ENCODE results near the gene NFKBIE. TPM values are rescaled to one million over a fixed set of nuclear protein-coding genes. Genes with fewer than 3 reads are reported as not detected.

Gene NFKBIE
- total RNA-seq, 1 experiment from 2014 or later, result 24.9 TPM

DNA sequence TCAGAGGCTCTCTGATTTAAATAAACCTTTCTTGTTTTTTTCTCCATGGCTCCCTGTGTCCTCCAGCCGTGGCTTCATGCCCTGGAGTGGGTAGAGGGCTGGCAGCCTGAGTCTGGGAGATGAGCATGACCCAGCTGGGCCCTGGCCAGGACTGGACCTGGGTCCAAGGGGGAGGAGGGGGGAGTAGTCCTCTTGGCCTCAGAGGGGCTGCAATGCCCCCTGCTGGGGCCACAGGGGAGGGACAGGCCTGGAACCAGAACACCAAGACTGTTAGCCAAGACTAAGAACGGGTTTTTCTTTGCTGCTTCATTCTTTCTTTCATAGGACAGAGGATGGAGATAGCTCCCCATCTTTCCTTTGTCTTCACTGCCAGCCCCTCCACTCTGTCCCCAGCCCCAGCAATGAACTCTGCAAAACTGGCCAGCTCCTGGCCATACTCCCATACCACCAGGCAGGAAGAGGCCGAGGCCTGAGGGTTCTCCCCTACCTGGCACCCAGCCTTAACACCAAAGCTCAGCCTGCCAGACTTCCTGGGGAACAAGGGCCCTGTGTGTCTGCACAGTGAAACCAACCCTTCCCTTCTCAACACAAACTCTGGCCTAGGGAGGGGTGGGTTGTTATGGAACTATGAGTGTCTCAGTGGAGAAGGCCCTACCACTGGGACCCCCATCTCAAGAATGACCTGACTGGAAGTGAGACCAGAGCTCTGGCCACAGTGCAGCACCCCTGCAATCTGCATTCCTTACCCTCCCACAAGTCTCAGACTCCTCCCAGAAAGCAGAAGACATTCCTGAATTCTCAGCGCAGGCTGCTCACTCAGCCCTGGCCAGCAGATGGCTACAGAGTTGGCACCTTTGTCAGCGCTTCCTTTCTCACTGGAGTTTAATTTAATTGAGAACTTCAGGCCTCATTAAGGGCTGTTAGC, 31.0 kb downstream of the NFKBIE start:
- POLR2A ChIA-PET, result no interaction called here
- in situ Hi-C loops (cut with HindIII; ENCODE audit: low pct_unique_long_range_greater_than_20kb, low sequenced_read_pairs), result no loop called here
- H3K36me3 ChIP-seq (ENCODE audit: control insufficient read depth, insufficient read depth, low read length), result peaks cover 7% of the 10 kb centered on the region

DNA sequence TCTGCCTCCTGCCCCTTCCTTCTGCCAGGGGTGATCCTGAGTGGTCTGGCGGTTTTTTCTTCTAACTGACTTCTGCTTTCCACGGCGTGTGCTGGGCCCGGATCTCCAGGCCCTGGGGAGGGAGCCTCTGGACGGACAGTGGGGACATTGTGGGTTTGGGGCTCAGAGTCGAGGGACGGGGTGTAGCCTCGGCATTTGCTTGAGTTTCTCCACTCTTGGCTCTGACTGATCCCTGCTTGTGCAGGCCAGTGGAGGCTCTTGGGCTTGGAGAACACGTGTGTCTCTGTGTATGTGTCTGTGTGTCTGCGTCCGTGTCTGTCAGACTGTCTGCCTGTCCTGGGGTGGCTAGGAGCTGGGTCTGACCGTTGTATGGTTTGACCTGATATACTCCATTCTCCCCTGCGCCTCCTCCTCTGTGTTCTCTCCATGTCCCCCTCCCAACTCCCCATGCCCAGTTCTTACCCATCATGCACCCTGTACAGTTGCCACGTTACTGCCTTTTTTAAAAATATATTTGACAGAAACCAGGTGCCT, 31.7 kb downstream of the NFKBIE start:
- H3K9me3 ChIP-seq (ENCODE audit: control insufficient read depth, insufficient read depth, low read depth, low read length), result no peaks in the 10 kb centered on the region
- no peak overlapping the region for H3K4me3 ChIP-seq (ENCODE audit: low read depth in 2 of 2, low read length in 2 of 2)
- peaks cover 7% of the 10 kb centered on the region for H3K36me3 ChIP-seq (ENCODE audit: control insufficient read depth, insufficient read depth, low read length)
- DNase-seq (ENCODE audit: low read depth, low spot score) (no peak), ATAC-seq (no peak)
- TF ChIP-seq POLR2AphosphoS5 (IDR thresholded peaks at IDR 0.05; ENCODE audit: low read depth, low read length) (no peak), TCF7L2 (IDR thresholded peaks at IDR 0.05; ENCODE audit: low read depth, low read length) (no peak), SIN3A (IDR thresholded peaks at IDR 0.05; ENCODE audit: borderline replicate concordance, insufficient read depth, low read depth, low read length) (no peak)
- TF ChIP-seq, protein P1, sequence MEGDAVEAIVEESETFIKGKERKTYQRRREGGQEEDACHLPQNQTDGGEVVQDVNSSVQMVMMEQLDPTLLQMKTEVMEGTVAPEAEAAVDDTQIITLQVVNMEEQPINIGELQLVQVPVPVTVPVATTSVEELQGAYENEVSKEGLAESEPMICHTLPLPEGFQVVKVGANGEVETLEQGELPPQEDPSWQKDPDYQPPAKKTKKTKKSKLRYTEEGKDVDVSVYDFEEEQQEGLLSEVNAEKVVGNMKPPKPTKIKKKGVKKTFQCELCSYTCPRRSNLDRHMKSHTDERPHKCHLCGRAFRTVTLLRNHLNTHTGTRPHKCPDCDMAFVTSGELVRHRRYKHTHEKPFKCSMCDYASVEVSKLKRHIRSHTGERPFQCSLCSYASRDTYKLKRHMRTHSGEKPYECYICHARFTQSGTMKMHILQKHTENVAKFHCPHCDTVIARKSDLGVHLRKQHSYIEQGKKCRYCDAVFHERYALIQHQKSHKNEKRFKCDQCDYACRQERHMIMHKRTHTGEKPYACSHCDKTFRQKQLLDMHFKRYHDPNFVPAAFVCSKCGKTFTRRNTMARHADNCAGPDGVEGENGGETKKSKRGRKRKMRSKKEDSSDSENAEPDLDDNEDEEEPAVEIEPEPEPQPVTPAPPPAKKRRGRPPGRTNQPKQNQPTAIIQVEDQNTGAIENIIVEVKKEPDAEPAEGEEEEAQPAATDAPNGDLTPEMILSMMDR (IDR thresholded peaks at IDR 0.05), result no peak
- H3K4me1 ChIP-seq (ENCODE audit: control insufficient read depth, insufficient read depth, low read length), result peaks cover 61% of the 10 kb centered on the region
- BruUV-seq (replicated peaks), result TSS peak; percentile 43
- intact Hi-C loops (cut with micrococcal nuclease; ENCODE audit: unreplicated experiment), result loop anchor here (1.0 to 5.0 kb wide), 2 partner anchors 9 to 131 kb away; no protein-coding TSS in a partner anchor
- POLR2A ChIA-PET, result no interaction called here
- in situ Hi-C loops (cut with HindIII; ENCODE audit: low pct_unique_long_range_greater_than_20kb, low sequenced_read_pairs), result no loop called here
- peak overlapping the region; percentile 92 for H3K27ac ChIP-seq (ENCODE audit: low read length)
- H3K27me3 ChIP-seq (ENCODE audit: control insufficient read depth, insufficient read depth, low read length), result no peaks in the 10 kb centered on the region
- CTCF ChIA-PET, result interaction anchor here (0.6 to 1.7 kb wide), 6 partner anchors 9 to 658 kb away, joined by 3 to 11 read pairs (median 4); partner anchors contain the start of genes POLH and XPO5

More for the DNA sequence above, 31.0 kb downstream of the NFKBIE start:
- ATAC-seq (peak; percentile 52), DNase-seq (ENCODE audit: low read depth, low spot score) (no peak)
- CTCF ChIA-PET, result interaction anchor here (0.6 to 1.7 kb wide), 8 partner anchors 10 to 658 kb away, joined by 3 to 11 read pairs (median 4); partner anchors contain the start of genes POLH and XPO5
- intact Hi-C loops (cut with micrococcal nuclease; ENCODE audit: unreplicated experiment), result loop anchor here (1.0 to 5.0 kb wide), 3 partner anchors 10 to 132 kb away; no protein-coding TSS in a partner anchor
- no peak overlapping the region for H3K4me3 ChIP-seq (ENCODE audit: low read depth in 2 of 2, low read length in 2 of 2)
- BruUV-seq (replicated peaks), result no TSS peak
- no peaks in the 10 kb centered on the region for H3K27me3 ChIP-seq (ENCODE audit: control insufficient read depth, insufficient read depth, low read length)
- TF ChIP-seq SIN3A (IDR thresholded peaks at IDR 0.05; ENCODE audit: borderline replicate concordance, insufficient read depth, low read depth, low read length) (no peak), TCF7L2 (IDR thresholded peaks at IDR 0.05; ENCODE audit: low read depth, low read length) (no peak), POLR2AphosphoS5 (IDR thresholded peaks at IDR 0.05; ENCODE audit: low read depth, low read length) (no peak)
- TF ChIP-seq, protein P1 (IDR thresholded peaks at IDR 0.05), result peak; percentile 87
- TF ChIP-seq, protein P2, sequence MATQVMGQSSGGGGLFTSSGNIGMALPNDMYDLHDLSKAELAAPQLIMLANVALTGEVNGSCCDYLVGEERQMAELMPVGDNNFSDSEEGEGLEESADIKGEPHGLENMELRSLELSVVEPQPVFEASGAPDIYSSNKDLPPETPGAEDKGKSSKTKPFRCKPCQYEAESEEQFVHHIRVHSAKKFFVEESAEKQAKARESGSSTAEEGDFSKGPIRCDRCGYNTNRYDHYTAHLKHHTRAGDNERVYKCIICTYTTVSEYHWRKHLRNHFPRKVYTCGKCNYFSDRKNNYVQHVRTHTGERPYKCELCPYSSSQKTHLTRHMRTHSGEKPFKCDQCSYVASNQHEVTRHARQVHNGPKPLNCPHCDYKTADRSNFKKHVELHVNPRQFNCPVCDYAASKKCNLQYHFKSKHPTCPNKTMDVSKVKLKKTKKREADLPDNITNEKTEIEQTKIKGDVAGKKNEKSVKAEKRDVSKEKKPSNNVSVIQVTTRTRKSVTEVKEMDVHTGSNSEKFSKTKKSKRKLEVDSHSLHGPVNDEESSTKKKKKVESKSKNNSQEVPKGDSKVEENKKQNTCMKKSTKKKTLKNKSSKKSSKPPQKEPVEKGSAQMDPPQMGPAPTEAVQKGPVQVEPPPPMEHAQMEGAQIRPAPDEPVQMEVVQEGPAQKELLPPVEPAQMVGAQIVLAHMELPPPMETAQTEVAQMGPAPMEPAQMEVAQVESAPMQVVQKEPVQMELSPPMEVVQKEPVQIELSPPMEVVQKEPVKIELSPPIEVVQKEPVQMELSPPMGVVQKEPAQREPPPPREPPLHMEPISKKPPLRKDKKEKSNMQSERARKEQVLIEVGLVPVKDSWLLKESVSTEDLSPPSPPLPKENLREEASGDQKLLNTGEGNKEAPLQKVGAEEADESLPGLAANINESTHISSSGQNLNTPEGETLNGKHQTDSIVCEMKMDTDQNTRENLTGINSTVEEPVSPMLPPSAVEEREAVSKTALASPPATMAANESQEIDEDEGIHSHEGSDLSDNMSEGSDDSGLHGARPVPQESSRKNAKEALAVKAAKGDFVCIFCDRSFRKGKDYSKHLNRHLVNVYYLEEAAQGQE (IDR thresholded peaks at IDR 0.05; ENCODE audit: insufficient read depth in 1 of 2, low read depth in 2 of 2, low read length in 1 of 2), result no peak
- H3K4me1 ChIP-seq (ENCODE audit: control insufficient read depth, insufficient read depth, low read length), result peaks cover 63% of the 10 kb centered on the region
- no peaks in the 10 kb centered on the region for H3K9me3 ChIP-seq (ENCODE audit: control insufficient read depth, insufficient read depth, low read depth, low read length)
- H3K27ac ChIP-seq (ENCODE audit: low read length), result peak overlapping the region; percentile 92

All from Panc1 (cell line).